ENCODE measurements around the gene SNX13. TPM values are rescaled to one million over a fixed set of nuclear protein-coding genes. Genes with fewer than 3 reads are reported as not detected.

The SNX13 gene
- total and polyA plus RNA-seq, 8 donors = 36.1 to 51.4 (median 43.2) TPM

DNA sequence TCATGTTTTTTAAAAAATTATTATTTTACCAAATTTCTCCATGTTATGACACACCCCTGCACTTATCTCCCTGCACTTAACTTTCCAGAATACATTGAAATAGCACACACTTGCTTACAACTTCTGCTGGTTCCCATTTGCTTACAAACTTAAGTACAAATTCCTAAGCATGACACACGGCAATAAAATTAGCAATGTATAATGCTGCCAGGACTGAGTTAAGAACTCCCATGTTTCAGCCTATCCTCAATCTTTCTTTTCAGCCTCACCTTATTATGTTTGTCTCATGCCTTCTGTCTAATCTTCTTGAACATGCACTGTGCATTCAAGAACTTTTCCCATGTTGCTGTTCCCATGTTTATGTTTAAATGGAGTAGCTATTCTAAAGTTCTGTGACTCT lies 46.6 kb upstream of the SNX13 start:
- H3K36me3 ChIP-seq = no peaks in the 10 kb centered on the region
- H3K4me3 ChIP-seq = no peak overlapping the region
- DNase-seq = no peak
- TF ChIP-seq, protein P1, sequence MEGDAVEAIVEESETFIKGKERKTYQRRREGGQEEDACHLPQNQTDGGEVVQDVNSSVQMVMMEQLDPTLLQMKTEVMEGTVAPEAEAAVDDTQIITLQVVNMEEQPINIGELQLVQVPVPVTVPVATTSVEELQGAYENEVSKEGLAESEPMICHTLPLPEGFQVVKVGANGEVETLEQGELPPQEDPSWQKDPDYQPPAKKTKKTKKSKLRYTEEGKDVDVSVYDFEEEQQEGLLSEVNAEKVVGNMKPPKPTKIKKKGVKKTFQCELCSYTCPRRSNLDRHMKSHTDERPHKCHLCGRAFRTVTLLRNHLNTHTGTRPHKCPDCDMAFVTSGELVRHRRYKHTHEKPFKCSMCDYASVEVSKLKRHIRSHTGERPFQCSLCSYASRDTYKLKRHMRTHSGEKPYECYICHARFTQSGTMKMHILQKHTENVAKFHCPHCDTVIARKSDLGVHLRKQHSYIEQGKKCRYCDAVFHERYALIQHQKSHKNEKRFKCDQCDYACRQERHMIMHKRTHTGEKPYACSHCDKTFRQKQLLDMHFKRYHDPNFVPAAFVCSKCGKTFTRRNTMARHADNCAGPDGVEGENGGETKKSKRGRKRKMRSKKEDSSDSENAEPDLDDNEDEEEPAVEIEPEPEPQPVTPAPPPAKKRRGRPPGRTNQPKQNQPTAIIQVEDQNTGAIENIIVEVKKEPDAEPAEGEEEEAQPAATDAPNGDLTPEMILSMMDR (IDR thresholded peaks at IDR 0.05) = no peak
- peaks cover 0 to 7% of the 10 kb centered on the region in 2 donors for H3K4me1 ChIP-seq
- H3K27ac ChIP-seq = peak overlapping the region; percentile 46 to 61
- no peaks in the 10 kb centered on the region for H3K9me3 ChIP-seq
- intact Hi-C loops (cut with DNase I) = no loop called here
- peak; percentile 72 for ATAC-seq
- H3K27me3 ChIP-seq = no peaks in the 10 kb centered on the region

- Histone ChIP-seq H3K4me3 (no peak overlapping the region), H3K27me3 (no peaks in the 10 kb centered on the region), H3K9me3 (no peaks in the 10 kb centered on the region), H3K36me3 (no peaks in the 10 kb centered on the region), H3K4me1 (peaks cover 0 to 7% of the 10 kb centered on the region in 2 donors), H3K27ac (peak overlapping the region in 1 of 2 donors; percentile 27)
- intact Hi-C loops (cut with DNase I) = no loop called here
- ATAC-seq (no peak), DNase-seq (no peak)
- TF ChIP-seq, protein P1 (IDR thresholded peaks at IDR 0.05) = no peak
Observed at GRCh38 chr7:17985473-17986239, 45.4 kb upstream of the SNX13 start.

- no peaks in the 10 kb centered on the region for H3K9me3 ChIP-seq
- peak; percentile 12 for ATAC-seq
- TF ChIP-seq, protein P1 (IDR thresholded peaks at IDR 0.05) = no peak
- peaks cover 0 to 7% of the 10 kb centered on the region in 2 donors for H3K4me1 ChIP-seq
- intact Hi-C loops (cut with DNase I) = no loop called here
- no peaks in the 10 kb centered on the region for H3K27me3 ChIP-seq
- H3K36me3 ChIP-seq = no peaks in the 10 kb centered on the region
- no peak overlapping the region for H3K27ac ChIP-seq
- H3K4me3 ChIP-seq = no peak overlapping the region
- no peak for DNase-seq
Observed at GRCh38 chr7:17984288-17984687, 44.0 kb upstream of the SNX13 start.

DNA sequence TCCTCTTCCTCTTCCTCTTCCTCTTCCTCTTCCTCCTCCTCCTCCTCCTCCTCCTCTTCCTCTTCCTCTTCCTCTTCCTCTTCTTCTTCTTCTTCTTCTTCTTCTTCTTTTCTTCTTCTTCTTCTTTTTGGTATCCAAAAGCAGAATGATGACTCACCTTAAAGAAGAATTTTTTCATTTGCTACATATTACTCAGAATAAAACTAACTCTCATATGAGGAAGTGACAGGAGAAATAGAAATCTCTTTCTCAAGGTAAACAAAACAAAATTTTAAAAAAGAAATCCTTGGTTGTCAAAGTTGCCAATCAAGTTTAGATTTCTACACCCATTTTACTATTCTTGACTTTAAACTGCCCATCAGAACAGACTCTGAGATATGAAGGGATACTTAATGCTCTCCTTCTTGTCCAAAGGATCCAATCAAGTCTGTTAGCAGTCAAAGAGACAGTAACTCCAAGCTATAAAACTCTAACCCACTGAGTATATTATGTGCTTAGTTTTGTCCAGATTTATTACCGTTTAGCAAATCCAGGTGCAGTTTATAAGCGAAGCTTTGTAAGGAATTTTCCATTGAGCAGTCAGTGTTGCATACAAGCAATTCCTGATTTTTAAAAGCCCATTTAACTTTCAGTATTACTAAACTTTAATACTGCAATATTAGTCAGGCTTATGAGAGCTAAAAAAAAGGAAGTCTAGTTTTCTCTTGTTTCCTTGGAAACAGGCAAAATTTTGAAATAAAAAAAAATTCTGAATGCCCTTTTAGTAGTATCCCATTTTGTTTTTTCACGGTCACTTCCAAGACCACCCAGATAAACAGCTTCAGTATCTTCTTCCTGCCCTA lies 43.1 kb upstream of the SNX13 start:
- no peak overlapping the region for H3K4me3 ChIP-seq
- TF ChIP-seq, protein P1 (IDR thresholded peaks at IDR 0.05) = no peak
- H3K9me3 ChIP-seq = no peaks in the 10 kb centered on the region
- no peaks in the 10 kb centered on the region for H3K36me3 ChIP-seq
- no peak for ATAC-seq
- peaks cover 0 to 7% of the 10 kb centered on the region in 2 donors for H3K4me1 ChIP-seq
- intact Hi-C loops (cut with DNase I) = no loop called here
- no peaks in the 10 kb centered on the region for H3K27me3 ChIP-seq
- H3K27ac ChIP-seq = peak overlapping the region in 1 of 2 donors; percentile 46
- DNase-seq = no peak

DNA sequence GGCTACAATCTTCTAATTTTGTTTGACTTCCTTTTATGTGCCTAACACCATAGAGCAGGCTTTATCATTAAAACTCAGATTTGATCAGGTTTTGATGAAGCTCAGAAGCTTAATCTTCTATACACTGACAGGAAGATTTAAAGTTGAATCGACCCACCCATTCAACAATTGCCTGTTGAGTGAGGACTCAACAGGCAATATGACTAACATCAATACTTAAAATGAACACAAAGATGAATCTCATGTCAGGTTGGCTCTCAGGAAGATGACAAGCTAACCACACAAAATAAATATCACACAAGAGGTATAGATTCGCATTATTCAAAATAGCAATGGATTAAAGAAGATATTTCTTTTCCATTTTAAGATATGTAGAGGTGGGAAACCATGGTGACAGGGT lies 36.7 kb upstream of the SNX13 start:
- Histone ChIP-seq H3K36me3 (no peaks in the 10 kb centered on the region), H3K9me3 (no peaks in the 10 kb centered on the region), H3K27ac (no peak overlapping the region), H3K4me3 (no peak overlapping the region), H3K4me1 (no peaks in the 10 kb centered on the region), H3K27me3 (no peaks in the 10 kb centered on the region)
- DNase-seq (no peak), ATAC-seq (no peak)
- TF ChIP-seq, protein P1 (IDR thresholded peaks at IDR 0.05) = no peak
- intact Hi-C loops (cut with DNase I) = no loop called here

Measured in left lung (tissue), 10 donors.